ENCODE results near the gene GTF2H2C. TPM values are rescaled to one million over a fixed set of nuclear protein-coding genes. Genes with fewer than 3 reads are reported as not detected.

The GTF2H2C gene
- total RNA-seq, 6 experiments from 2014 or later = 11.8 to 17.2 (median 13.4) TPM

DNA sequence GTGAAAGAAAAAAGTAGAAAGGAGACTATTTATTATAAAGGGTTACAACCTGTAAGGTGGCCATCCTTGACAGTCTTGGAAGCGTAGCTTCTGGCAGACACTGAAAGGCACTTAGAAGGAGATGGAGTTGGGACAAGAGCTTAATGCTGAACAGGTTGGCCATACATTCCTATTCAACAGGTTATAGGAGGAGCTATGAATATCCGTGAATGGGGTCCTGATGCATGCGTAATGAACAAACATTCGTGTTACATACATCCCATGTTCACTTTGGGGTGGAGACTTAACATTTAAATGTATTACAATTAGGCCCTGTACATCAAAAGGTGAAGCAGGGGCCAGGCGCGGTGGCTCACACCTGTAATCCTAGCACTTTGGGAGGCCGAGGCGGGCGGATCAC lies 33.3 kb upstream of the GTF2H2C start:
- WGBS (ENCODE audit: insufficient coverage, low coverage, low lambda C conversion rate, missing lambda C conversion rate) = 89% methylated on average over 9 of the region's 9 CpGs
- ATAC-seq = no peak

DNA sequence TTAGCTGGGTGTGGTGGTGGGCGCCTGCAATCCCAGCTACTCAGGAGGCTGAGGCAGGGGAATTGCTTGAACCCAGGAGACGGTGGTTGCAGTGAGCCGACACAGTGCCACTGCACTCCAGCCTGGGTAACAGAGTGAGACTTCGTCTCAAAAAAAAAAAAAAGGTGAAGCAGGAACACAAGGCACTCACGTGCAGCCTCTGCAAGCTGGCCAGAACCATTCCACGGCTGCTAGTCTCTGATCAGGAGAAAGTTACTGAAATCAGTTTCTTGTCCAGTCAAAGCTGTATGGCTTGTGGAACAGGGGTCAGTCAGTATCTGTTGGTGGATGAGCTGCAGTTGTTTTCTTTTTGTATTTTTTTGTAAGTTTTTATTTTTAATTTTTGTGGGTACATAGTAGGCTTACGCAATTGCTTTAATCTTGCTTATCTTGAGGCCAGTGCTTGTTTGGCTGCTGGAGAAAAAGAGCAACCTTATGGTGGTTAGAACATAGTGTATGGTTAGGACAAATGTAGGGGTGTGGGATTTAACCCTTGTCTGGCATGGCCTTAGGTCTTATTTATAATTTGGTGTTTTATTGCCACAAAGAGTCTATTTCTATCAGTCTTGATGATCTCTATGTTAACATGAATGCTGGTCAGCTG lies 32.7 kb upstream of the GTF2H2C start:
- no peaks in the 10 kb centered on the region for H3K4me1 ChIP-seq
- no peak for DNase-seq
- intact Hi-C loops (cut with DNase I) = no loop called here
- no peak overlapping the region for H3K4me3 ChIP-seq
- TF ChIP-seq POLR2A (IDR thresholded peaks at IDR 0.05) (no peak), CTCF (IDR thresholded peaks at IDR 0.05) (no peak)
- H3K27me3 ChIP-seq = no peaks in the 10 kb centered on the region
- 85% methylated on average over 5 of the region's 7 CpGs for WGBS (ENCODE audit: insufficient coverage, low coverage, low lambda C conversion rate, missing lambda C conversion rate)
- H3K27ac ChIP-seq = no peak overlapping the region
- no peaks in the 10 kb centered on the region for H3K9me3 ChIP-seq
- peaks cover 0 to 6% (median 0%) of the 10 kb centered on the region in 4 donors for H3K36me3 ChIP-seq
- ATAC-seq = no peak

More for the DNA sequence above, 33.3 kb upstream of the GTF2H2C start:
- no peaks in the 10 kb centered on the region for H3K9me3 ChIP-seq
- intact Hi-C loops (cut with DNase I) = no loop called here
- H3K36me3 ChIP-seq = peaks cover 0 to 6% (median 0%) of the 10 kb centered on the region in 4 donors
- no peaks in the 10 kb centered on the region for H3K27me3 ChIP-seq
- no peak for DNase-seq
- no peak overlapping the region for H3K27ac ChIP-seq
- H3K4me3 ChIP-seq = no peak overlapping the region
- no peaks in the 10 kb centered on the region for H3K4me1 ChIP-seq
- TF ChIP-seq CTCF (IDR thresholded peaks at IDR 0.05) (no peak), POLR2A (IDR thresholded peaks at IDR 0.05) (no peak)

DNA sequence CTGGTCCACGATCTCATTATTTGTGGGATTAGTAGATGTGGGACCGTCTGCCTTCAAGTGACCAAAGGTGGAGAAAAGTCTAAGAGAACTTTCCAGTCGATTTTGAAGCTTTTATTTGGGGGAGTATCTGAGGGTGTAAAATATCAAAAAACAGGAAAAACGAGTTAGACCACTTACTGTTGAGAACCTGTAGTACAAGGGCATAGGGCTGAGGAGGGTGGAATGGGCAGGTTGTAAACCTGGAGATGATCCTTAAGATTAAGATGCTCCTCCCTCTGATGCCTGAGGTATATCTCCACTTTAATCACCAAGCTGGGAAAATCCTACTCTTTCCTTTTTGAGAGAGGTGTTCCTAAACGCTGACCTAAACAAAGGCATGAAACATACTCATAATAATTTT lies 32.0 kb upstream of the GTF2H2C start:
- H3K36me3 ChIP-seq = peaks cover 0 to 6% (median 0%) of the 10 kb centered on the region in 4 donors
- no peaks in the 10 kb centered on the region for H3K27me3 ChIP-seq
- no peak overlapping the region for H3K4me3 ChIP-seq
- H3K9me3 ChIP-seq = no peaks in the 10 kb centered on the region
- intact Hi-C loops (cut with DNase I) = no loop called here
- no peak overlapping the region for H3K27ac ChIP-seq
- 77% methylated on average over 5 of the region's 5 CpGs for WGBS (ENCODE audit: insufficient coverage, low coverage, low lambda C conversion rate, missing lambda C conversion rate)
- TF ChIP-seq CTCF (IDR thresholded peaks at IDR 0.05) (no peak), POLR2A (IDR thresholded peaks at IDR 0.05) (no peak)
- DNase-seq (no peak), ATAC-seq (no peak)
- no peaks in the 10 kb centered on the region for H3K4me1 ChIP-seq

GRCh38 chr5:69528609-69529008 lies 31.4 kb upstream of the GTF2H2C start:
- DNase-seq (no peak), ATAC-seq (no peak)
- no peak overlapping the region for H3K4me3 ChIP-seq
- H3K27ac ChIP-seq = no peak overlapping the region
- TF ChIP-seq POLR2A (IDR thresholded peaks at IDR 0.05) (no peak), CTCF (IDR thresholded peaks at IDR 0.05) (no peak)
- intact Hi-C loops (cut with DNase I) = no loop called here
- H3K4me1 ChIP-seq = no peaks in the 10 kb centered on the region
- WGBS (ENCODE audit: insufficient coverage, low coverage, low lambda C conversion rate, missing lambda C conversion rate) = 92% methylated on average over 4 of the region's 4 CpGs
- no peaks in the 10 kb centered on the region for H3K27me3 ChIP-seq
- H3K9me3 ChIP-seq = no peaks in the 10 kb centered on the region
- H3K36me3 ChIP-seq = peaks cover 0 to 6% (median 2%) of the 10 kb centered on the region in 4 donors
